KMS-11 (cell line): Measurements from ENCODE around the gene ATP5PB.

Experiments
- H2AFZ ChIP-seq: fragments of 200-600 bp; sonication (generic); 2 replicates; pipeline ENCODE4 v1.6.1; 2016; ENCODE audit warnings: antibody characterized with exemption, mixed run types, low read depth
- H3K27ac ChIP-seq: fragments of 200-600 bp; sonication (generic); 2 replicates; pipeline ENCODE4 v1.6.1; 2016; ENCODE audit warnings: mild to moderate bottlenecking, mixed run types
- H3K27me3 ChIP-seq: fragments of 200-600 bp; sonication (generic); 2 replicates; pipeline ENCODE4 v1.6.1; 2017; ENCODE audit warnings: mild to moderate bottlenecking, low read depth, mixed run types, moderate library complexity; ENCODE audit not compliant: insufficient read depth
- H3K36me3 ChIP-seq: fragments of 200-600 bp; sonication (generic); 2 replicates; pipeline ENCODE4 v1.6.1; 2017; ENCODE audit warnings: mild to moderate bottlenecking, mixed run types; ENCODE audit not compliant: insufficient read depth
- H3K4me1 ChIP-seq: fragments of 200-600 bp; sonication (generic); 2 replicates; pipeline ENCODE4 v1.6.1; 2016; ENCODE audit warnings: mild to moderate bottlenecking, low read depth, mixed run types; ENCODE audit not compliant: poor library complexity, severe bottlenecking
- H3K4me2 ChIP-seq: fragments of 200-600 bp; sonication (generic); 2 replicates; pipeline ENCODE4 v1.7.0; 2016; ENCODE audit warnings: mild to moderate bottlenecking, mixed run types
- H3K4me3 ChIP-seq: fragments of 200-600 bp; sonication (generic); IDR thresholded peaks from 2 replicates; pipeline ENCODE4 v1.6.1; 2017; ENCODE audit warnings: low read depth, low read length, mixed read lengths; ENCODE audit not compliant: insufficient read depth
- H3K79me2 ChIP-seq: fragments of 200-600 bp; sonication (generic); 2 replicates; pipeline ENCODE4 v1.6.1; 2016; ENCODE audit warnings: low read depth, mixed run types; ENCODE audit not compliant: insufficient read depth
- H3K9ac ChIP-seq: fragments of 200-600 bp; sonication (generic); 2 replicates; pipeline ENCODE4 v1.6.1; 2016; ENCODE audit warnings: mild to moderate bottlenecking, mixed run types
- H4K20me1 ChIP-seq: fragments of 200-600 bp; sonication (generic); 2 replicates; pipeline ENCODE4 v1.6.1; 2016; ENCODE audit warnings: mild to moderate bottlenecking, mixed run types; ENCODE audit not compliant: insufficient read depth
- CTCF ChIP-seq: fragments of 200-600 bp; sonication (generic); conservative IDR thresholded peaks from 2 replicates; pipeline ENCODE4 v1.6.1; 2017; ENCODE audit warnings: low read depth, mild to moderate bottlenecking, antibody characterized with exemption, low read length, moderate library complexity, mixed read lengths

The ATP5PB gene

GRCh38 chr1:111461765-111462164 lies 12.5 kb downstream of the ATP5PB start:
- H3K36me3 ChIP-seq: no peaks in the 10 kb centered on the region

GRCh38 chr1:111462370-111463028 lies 13.2 kb downstream of the ATP5PB start:
- H3K9ac ChIP-seq: no peak overlapping the region
- no peaks in the 10 kb centered on the region for H3K79me2 ChIP-seq
- H3K4me1 ChIP-seq: no peaks in the 10 kb centered on the region
- no peaks in the 10 kb centered on the region for H3K27me3 ChIP-seq
- no peak overlapping the region for H3K4me2 ChIP-seq
- H2AFZ ChIP-seq: no peak overlapping the region
- TF ChIP-seq CTCF: no peak
- H3K27ac ChIP-seq: no peak overlapping the region
- H3K36me3 ChIP-seq: no peaks in the 10 kb centered on the region
- no peaks in the 10 kb centered on the region for H4K20me1 ChIP-seq
- H3K4me3 ChIP-seq: no peak overlapping the region

More at GRCh38 chr1:111461765-111462164, 12.5 kb downstream of the ATP5PB start:
- Histone ChIP-seq H3K27ac (no peak overlapping the region), H3K4me3 (no peak overlapping the region), H2AFZ (no peak overlapping the region), H3K79me2 (no peaks in the 10 kb centered on the region), H4K20me1 (no peaks in the 10 kb centered on the region), H3K27me3 (no peaks in the 10 kb centered on the region), H3K9ac (no peak overlapping the region), H3K4me2 (no peak overlapping the region), H3K4me1 (no peaks in the 10 kb centered on the region)
- TF ChIP-seq CTCF: no peak

- Histone ChIP-seq H3K4me2 (no peak overlapping the region), H2AFZ (no peak overlapping the region), H3K27me3 (no peaks in the 10 kb centered on the region), H3K4me3 (no peak overlapping the region), H3K79me2 (no peaks in the 10 kb centered on the region), H4K20me1 (no peaks in the 10 kb centered on the region), H3K4me1 (no peaks in the 10 kb centered on the region), H3K36me3 (no peaks in the 10 kb centered on the region), H3K27ac (no peak overlapping the region), H3K9ac (no peak overlapping the region)
- TF ChIP-seq CTCF: no peak
Measured at GRCh38 chr1:111463029-111463683, 13.9 kb downstream of the ATP5PB start.

GRCh38 chr1:111465754-111466153 lies 16.5 kb downstream of the ATP5PB start:
- no peaks in the 10 kb centered on the region for H3K79me2 ChIP-seq
- H3K4me3 ChIP-seq: no peak overlapping the region
- no peak overlapping the region for H3K4me2 ChIP-seq

More at GRCh38 chr1:111465754-111466153, 16.5 kb downstream of the ATP5PB start:
- H2AFZ ChIP-seq: no peak overlapping the region
- H3K27ac ChIP-seq: no peak overlapping the region
- no peak overlapping the region for H3K9ac ChIP-seq
- no peak for TF ChIP-seq CTCF
- H3K36me3 ChIP-seq: no peaks in the 10 kb centered on the region
- H4K20me1 ChIP-seq: no peaks in the 10 kb centered on the region
- no peaks in the 10 kb centered on the region for H3K27me3 ChIP-seq
- H3K4me1 ChIP-seq: no peaks in the 10 kb centered on the region
